ENCODE results near the gene WNK2.

WNK2 gene

DNA sequence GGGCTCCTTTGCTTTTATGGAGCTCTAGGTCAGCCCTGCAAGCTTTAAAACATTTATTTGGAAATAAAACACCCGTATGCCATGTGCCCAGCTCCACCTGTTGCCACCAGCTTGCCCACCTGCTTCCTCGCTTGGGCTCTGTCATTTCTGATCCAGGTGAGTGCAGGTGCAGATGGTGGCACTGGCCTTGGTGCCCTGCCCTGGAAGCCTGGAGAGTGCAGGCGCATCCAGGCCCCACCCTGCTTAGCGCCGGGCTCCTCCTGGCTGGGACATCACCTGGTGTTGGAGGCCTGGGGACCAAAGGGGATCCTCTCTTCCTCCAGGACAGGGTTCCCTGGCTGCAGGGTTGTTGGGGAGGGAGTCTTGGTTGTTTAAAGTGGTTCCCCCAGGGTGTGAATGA, 35.8 kb downstream of the WNK2 start:
- DNase-seq: no peak

DNA sequence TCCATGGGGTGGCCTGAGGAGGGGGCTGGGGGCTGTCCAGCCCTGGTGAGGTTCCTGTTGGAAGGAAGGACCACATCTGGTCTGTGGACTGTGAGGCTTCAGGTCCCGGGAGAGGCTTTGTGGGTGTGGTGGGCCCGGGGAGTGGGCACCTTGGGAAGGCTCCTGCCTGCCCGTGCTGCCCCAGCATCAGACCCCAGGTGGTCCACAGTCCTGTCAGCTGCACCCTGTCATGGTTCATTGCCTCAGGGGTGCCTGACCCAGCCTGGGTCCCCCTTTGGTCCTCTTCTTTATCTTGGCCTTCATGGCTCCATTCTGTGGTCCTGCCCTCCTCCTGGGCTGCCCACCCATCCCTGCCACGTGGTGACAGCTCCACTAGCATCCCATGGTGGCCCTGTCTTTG, 36.7 kb downstream of the WNK2 start:
- DNase-seq: no peak

DNA sequence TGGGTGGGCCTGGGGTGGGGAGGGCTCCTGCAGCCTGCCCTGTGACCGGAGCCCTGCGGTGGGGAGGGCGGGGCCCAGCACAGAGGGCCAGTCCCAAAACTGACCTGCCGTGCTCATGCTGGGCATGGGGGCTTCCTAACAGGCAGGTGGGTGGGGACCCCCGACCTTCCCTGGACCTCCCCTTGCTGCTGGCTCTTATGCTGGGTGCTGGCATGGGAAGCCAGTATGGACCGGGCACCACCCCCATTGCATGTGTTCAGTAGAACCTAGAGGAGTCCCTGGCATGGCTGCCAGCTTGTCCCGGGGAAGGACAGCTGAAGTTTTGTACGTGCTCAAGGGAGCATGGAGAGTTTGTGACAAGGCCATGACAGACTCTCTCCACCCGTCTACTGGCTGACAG, 37.1 kb downstream of the WNK2 start:
- DNase-seq: no peak

DNA sequence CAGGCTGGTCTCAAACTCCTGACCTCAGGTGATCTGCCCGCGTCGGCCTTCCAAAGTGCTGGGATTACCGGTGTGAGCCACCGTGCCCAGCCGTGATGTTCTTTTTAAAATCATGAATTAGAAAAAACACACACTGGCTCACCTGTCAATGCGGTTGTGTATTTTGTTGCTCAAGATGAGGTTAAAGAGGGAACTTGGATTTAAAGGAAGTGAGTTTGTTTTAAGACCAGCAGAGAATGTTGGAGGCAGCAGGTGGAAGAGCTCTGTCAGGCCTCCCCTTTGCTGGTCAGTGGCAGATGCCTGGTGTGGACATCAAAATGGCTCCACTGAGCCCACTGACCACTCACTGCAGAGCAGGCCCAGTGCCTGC, 38.9 kb downstream of the WNK2 start:
- no peak for DNase-seq

DNA sequence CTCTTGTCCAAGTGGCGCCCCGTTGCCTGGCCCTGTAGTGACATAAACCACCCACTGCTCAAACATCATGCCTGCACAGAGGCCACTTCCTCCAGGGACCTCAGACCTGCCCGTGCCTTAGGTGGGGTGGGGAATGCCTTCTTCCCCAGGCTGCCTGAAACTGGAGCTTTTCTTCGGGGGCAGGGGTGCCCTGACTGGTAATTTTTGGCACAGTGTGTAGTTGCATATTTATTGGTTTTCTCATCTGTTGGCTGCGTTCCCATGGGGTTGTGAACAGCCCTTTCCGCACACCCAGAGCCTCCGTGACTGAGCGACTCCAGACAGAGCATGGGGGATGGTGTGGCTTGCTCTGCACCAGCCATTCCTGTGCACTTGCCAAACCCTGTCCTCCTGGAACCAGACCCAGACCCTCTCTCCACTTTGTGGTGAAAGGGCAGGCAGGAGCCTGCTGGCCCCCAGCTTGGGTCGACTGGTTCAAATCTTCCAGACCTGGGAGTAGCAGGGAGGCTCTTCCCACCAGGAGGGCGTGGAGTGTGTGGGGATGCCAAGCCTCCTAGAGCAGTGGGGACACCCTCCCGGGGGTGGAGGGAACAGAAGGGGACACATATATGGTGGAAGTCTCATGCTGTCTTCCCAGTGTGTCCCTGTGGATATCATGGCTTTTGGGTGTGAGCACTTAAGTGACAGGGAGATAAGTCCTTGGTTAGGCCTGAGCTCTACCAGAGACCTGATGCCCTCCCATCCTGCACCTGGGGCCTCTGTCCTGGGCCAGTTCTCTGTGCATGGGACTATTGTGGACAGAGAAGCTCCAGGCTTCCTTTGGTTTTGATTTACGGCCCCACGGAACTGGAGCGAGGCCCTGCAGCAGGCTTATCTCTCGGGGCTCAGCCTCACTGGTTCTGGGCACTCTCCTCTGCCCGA, 39.6 kb downstream of the WNK2 start:
- DNase-seq: no peak

DNA sequence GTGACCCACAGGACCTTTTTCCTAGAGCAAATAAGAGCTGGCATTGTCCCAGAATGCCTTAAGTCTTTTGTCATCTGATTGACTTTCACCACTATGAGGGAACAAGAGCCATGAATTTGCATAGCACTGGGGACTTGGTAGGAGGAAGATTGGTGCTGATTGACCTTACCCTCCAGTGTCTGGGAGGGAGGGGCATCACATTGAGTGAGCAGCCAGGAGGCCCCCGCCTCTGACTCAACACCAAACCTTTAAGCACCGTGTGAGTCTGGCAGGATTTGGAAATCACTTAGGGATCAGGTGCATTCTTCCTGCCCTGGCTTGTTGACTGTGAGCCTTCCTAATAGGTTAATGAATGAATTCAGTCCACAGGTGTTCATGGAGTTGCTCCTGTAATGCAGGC, 40.7 kb downstream of the WNK2 start:
- DNase-seq: no peak

DNA sequence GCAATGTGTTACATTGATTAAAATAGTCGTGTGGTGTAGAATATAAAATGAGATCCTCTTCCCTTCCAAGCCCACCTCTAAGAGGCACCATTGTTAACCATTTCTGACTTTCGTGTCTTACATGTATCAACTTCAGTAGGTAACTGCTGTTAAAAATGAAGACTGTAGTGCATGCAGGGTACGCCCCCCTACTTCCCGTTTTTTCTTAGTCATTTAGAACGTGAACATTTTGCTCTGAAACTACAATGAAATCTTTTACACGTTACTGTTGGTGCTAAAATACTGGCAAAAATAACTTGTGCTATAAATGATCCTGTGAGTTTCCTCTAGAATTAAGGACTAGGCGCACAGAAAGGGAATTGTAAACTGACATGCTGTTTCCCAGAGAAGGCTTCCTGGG, 41.5 kb downstream of the WNK2 start:
- no peak for DNase-seq

DNA sequence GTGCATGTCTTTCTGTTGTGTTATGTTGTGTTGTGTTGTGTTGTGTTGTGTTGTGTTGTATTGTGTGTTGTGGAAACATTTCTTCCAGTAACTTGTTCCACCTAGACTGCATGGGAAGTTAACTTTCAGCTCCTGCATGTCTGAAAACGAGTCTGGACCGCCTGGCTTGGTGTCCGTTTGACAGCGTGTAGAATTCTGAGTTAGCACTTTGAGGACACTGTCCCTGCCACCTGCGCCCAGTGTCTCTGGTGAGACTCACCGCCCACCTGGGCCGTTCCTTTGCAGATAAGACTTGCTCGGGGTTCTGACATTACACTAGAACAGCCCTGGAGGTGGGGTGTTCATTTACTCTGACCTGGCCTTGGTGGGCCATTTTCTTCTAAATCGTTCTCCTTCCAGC, 42.0 kb downstream of the WNK2 start:
- DNase-seq: no peak

DNA sequence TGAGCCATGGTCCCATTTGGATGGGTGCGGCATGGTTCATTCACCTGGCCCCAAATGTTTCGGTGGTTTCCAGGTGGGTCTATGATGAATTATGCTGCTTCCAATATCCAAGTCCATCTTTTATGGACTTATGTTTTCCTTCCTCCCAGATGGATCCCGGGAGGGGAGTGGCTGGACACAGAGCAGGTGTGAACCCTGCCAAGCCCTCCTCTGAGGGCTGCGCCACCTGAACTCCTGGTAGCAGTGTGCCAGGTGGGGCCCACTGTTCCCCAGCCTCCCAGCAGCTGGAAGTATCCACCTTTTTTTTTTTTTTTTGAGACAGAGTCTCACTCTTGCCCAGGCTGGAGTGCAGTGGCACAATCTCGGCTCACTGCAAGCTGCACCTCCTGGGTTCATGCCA, 42.9 kb downstream of the WNK2 start:
- DNase-seq: no peak

DNA sequence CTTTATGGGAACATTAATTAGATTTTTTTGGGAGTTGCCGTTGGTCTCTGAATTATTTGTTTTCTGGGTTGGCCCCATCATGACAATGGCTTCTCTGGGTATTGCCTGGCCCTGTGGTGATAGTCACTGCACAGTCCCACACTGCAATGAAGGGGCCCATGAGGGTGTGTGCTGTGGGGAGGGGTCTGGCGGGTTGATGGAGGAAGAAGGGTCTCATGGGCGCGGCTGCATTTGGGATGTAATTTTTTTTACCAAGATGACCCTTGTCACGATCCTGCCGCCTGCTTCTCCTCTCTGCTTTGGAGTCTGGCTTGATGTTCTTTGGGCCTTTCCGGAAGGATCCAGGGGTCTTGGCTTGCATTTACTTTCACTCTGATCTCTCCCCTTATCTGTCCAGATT, 44.1 kb downstream of the WNK2 start:
- no peak for DNase-seq

DNA sequence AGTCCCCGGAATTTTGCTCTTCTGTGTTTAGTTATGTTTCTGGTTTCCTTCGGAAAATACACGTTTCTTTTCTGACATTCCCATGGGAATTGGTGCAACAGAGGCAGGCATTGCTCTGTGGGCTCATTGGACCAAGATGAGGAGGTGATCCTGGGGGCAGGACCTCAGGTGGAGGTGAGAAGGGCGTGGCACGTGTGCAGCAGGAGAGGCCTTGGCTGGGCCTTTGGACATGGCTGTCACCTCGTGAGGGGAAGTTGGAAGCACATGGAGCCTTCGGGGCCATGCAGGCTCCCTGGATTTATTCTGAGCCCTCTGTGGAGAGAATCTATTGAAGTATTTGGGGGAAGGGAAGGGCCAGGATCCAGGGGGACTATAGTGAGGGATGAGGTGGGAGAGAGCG, 44.5 kb downstream of the WNK2 start:
- DNase-seq: no peak

DNA sequence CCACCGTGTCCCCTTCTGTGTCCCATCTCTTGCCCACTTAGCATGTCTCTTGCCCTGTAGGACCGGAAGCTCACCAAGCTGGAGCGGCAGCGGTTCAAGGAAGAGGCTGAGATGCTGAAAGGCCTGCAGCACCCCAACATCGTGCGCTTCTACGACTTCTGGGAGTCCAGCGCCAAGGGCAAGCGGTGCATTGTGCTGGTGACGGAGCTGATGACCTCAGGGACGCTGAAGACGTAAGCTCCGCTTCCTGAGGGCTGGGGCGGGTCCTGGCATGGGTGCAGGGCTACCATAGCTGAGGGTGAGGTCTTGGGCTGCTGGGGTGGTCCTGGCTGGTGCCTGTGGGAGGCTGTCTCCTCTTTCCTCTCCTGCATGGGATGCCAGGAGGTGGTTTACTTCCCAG, 45.7 kb downstream of the WNK2 start:
- no peak for DNase-seq

DNA sequence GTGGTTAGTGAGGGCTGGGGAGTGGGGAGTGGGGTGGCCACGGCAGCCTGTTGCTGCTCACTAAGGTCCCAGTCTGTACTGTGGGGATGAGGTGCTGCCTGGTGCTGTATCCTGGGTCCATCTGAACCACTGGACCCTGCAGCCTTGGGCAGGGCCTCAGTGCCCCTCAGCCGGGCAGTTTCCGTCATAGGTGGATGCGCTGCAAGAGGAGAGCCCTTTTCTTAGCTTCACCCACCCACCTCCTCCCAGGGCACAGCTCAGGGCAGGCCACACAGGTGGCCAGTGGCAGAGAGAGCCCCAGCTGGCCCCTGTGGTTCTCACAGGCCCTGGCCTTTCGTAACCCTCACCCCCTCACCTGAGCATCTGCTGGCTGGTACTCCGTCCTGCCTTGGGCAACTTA, 46.2 kb downstream of the WNK2 start:
- DNase-seq: no peak

DNA sequence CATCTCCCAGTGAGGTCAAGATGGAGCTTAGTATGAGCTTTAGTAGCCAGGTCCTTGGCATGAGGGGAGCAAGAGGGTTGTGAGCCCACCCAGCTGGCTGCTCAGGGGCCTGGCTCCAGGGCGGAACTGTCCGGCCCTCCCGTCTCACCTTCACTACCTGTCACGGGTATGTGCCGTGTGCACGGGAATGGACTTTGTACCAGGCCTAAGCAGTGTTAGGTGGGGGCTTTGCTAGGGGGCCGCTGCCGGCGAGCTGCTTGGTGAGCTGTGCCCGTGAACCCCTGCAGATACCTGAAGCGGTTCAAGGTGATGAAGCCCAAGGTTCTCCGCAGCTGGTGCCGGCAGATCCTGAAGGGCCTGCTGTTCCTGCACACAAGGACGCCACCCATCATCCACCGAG, 46.7 kb downstream of the WNK2 start:
- no peak for DNase-seq

DNA sequence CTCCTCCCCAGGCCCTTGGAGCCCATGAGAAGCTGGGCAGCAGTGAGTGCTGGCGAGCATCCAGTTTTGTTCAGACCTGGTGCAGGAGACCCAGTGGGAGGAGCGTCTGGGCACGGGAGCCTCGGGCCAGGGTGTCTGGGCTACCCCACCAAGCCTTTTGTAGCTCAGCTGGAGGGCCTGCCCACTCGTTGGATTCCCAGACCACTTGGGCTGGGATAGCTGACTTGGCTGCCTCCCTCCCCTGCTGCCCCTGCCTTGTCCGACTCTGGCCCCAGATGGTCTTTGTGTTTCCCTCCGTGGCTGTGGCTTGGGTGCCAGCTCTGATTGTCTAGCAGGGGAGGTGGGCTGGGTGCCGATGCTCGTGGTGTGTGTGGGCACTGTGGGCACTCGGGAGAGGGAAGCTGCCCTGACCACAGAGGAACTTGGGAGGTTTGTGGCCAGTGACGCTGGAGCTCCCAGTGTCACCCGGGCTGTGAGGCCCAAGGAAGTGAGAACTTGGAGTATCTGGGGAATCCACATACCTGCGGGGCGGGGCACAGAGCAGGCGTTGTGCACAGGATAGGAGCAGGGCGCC, 47.3 kb downstream of the WNK2 start:
- DNase-seq: no peak

DNA sequence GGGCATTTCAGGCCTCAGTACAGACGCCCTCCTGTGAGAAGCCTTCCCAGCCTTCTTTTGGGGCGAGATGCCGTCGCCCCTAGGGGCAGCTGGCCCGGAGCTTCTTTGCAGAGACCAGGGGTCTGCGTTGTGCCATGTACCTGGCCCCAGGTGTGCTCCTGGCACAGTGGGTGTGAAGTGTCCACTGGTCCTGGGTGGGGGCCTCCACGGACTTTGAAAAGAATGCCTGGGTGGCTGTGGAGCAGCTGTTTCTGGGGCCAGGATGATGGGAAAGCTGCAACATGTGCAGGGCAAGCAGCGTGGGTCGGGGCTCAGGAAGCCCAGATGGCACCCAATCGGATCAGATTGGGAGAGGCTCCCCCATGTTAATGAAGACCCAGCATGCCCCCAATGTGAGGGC, 47.8 kb downstream of the WNK2 start:
- DNase-seq: no peak

DNA sequence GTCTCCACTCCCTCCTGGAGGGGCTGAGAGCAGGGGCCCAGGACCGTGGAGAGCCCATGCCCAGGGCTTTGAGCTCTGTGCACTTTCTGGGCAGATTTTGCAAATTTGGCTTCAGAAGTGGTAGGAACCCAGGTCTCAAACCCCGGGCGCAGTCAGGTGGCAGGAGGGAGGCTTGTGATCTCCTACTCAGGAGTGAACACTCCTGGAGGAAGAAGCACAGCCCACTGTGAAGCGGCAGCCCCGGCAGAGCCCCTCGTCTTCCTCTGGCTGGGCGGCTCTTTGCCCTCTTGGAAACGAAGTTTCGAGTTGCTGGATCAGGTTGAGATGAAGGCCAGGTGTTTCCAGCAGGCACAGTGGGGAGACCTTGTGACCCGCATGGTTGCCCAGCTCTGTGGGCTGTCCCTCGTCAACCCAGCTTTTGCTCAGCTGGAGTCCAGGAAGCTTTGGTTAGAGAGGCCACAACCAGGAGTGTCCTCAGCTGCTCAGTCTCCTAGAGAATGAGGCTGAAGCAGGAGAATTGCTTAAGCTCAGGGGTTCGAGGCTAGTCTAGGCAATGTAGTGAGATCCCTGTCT, 48.5 kb downstream of the WNK2 start:
- no peak for DNase-seq

DNA sequence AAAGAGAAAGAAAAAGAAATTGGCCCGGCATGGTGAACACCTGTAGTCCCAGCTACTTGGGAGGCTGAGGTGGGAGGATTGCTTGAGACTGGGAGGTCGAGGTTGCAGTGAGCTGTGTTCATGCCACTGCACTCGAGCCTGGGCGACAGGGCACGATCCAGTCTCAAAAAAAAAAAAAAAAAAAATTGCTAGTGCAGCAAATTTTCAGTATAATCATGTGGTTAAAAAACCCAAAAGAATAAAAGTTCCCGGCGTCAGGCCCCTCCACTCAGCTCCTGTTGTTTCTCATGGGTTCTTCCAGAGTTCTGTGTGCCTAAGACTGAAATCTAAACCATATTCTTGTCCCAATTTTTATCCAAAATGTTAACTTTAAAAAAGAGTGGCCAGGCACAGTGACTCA, 49.1 kb downstream of the WNK2 start:
- DNase-seq: no peak

DNA sequence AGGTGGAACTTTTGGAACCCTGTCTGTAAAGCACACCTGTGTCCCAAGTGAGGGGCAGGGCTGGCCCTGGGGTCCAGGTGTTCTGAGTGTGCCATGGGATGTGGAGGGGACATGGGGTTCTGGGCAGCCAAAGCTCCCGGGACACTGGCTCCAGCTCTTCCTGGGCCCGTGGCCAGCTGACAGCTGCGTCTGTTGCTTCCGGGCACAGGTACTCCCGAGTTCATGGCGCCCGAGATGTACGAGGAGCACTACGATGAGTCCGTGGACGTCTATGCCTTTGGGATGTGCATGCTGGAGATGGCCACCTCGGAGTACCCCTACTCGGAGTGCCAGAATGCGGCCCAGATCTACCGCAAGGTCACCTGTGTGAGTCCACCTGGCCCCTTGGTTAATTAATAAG, 50.7 kb downstream of the WNK2 start:
- no peak for DNase-seq

DNA sequence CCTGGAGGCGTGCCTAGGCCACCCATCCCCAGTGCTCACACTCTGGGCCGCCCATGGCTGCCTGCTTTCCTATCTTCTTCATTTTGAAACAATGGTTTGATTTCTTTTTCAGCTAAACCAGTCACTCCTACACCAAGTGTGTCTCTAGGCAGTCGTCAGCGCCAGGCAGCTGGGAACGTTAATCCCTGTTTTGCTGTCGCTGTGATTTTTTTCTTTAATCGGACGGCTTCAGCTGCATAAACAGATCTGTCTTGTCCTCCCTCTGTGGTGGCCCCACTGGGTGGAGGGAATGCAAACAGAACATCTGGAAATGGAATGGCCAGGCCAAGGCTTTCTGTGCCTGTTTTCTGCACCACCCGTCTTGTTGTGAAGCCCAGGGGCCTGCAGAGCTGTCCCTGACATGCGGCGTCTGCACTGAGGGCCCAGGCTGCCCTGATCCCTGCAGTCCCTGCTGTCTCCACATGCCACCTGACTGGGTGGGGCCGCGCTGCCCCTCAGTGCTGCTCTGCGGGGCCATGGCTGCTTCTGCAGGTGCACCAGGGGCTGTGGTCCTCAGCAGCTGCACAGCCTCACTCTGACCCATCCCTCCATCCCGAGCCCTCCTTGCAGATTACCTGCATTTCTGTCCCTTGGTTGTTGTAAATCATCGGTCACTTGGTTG, 51.5 kb downstream of the WNK2 start:
- DNase-seq: no peak

DNA sequence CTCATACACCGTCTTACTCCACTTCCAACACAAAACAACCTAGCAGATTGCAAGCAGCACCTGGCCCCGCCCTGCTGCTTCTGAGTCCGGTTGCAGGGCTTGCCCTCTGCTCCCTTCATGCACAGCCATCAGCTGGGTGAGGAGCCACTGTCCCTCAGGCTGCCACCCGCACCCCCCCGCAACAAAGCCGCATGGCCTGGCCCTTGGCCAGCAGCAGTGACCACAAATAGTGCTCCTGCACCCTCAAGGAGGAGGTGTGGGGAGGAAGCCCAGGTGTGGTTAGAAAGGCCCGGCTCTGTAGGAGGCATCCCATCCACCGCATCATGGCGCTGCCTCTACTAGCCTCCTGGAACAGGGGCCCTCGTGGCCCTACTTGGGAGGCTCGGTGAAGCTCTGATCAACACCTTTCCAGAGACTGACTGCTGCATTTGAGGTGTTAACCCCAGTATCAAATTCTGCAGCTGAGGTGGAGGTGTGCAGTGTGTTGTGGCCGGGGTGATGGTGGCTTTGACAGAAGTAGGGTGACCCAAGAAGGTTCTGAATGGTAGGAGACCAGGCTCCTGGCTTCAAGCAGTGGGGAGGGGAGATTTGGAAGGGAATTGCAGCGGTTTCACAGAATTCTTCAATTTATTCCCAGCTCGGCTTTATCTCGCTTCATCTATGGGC, 52.7 kb downstream of the WNK2 start:
- DNase-seq: no peak

DNA sequence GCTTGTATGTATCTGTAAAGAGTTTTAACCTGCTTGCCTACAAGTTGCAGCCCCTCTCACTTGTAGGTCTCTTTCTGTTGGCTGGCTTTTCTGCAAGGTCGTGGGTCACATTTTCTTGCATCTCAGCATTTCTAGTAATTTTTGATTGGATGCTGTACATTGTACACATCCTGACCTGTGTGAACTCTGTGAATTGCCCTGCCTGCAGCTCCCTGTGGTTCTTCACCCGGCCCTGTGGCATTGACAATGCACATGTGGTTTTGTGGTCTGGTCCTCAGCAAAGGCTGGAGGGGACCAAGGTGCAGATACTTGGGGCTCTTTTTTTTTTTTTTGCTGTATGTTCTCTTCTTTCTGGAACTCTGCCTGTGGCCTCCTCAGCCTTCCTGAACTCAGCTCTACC, 53.6 kb downstream of the WNK2 start:
- DNase-seq: no peak
